ENCODE measurements around the gene ERICH4. TPM values are rescaled to one million over a fixed set of nuclear protein-coding genes. Genes with fewer than 3 reads are reported as not detected.

The ERICH4 gene
- total and polyA plus RNA-seq, 2 of the 4 experiments (the other 2 are of a cell fraction) = not detected

DNA sequence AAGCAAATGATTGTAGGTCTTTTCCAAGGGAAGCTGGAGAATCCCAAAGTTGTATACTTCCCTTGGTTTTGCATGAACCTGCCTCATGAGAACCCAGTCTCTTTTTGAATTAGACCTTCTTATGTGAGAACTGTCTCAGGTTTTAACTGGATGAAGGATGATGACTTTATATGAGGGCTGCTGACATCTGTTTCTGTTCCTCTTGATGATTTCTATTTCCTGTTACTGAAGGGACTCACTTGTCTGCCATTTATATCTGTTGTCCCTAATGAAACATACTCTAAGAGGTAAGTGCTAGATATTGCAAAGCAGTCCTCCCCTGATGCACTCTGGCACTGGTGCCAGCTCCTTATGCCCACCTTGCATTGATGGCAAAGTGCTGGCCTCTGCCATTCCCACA, 33.6 kb downstream of the ERICH4 start:
- dilution Hi-C loops (cut with HindIII; ENCODE audit: low sequenced_read_pairs, unreplicated experiment) (no loop called here), intact Hi-C loops (cut with micrococcal nuclease) (no loop called here), in situ Hi-C loops (cut with MboI; ENCODE audit: low sequenced_read_pairs) (no loop called here)
- ATAC-seq (ENCODE audit: low read depth) (no peak), DNase-seq (no peak)
- H2BK20ac ChIP-seq (ENCODE audit: low read depth, low read length) = no peak overlapping the region
- no peaks in the 10 kb centered on the region for H4K20me1 ChIP-seq (ENCODE audit: insufficient read depth, low read length)
- peaks cover 4% of the 10 kb centered on the region for H3K27me3 ChIP-seq (ENCODE audit: control insufficient read depth, insufficient read depth, low read length)
- H3K56ac ChIP-seq (ENCODE audit: extremely low read depth, insufficient read depth, low read length) = no peak overlapping the region
- TF ChIP-seq POLR2A (IDR thresholded peaks at IDR 0.05; ENCODE audit: low read depth, low read length) (no peak), FOS (IDR thresholded peaks at IDR 0.05; ENCODE audit: low read depth, low read length) (no peak), MXI1 (IDR thresholded peaks at IDR 0.05; ENCODE audit: borderline replicate concordance, low read depth, low read length) (no peak), NFE2L2 (IDR thresholded peaks at IDR 0.05; ENCODE audit: low read depth, low read length) (no peak), RAD21 (IDR thresholded peaks at IDR 0.05; ENCODE audit: low read length) (no peak), RCOR1 (IDR thresholded peaks at IDR 0.05; ENCODE audit: insufficient replicate concordance, low read length) (no peak), RFX5 (IDR thresholded peaks at IDR 0.05; ENCODE audit: low read depth, low read length) (no peak), MAFK (IDR thresholded peaks at IDR 0.05; ENCODE audit: low read depth, low read length) (no peak)
- TF ChIP-seq, protein P1, sequence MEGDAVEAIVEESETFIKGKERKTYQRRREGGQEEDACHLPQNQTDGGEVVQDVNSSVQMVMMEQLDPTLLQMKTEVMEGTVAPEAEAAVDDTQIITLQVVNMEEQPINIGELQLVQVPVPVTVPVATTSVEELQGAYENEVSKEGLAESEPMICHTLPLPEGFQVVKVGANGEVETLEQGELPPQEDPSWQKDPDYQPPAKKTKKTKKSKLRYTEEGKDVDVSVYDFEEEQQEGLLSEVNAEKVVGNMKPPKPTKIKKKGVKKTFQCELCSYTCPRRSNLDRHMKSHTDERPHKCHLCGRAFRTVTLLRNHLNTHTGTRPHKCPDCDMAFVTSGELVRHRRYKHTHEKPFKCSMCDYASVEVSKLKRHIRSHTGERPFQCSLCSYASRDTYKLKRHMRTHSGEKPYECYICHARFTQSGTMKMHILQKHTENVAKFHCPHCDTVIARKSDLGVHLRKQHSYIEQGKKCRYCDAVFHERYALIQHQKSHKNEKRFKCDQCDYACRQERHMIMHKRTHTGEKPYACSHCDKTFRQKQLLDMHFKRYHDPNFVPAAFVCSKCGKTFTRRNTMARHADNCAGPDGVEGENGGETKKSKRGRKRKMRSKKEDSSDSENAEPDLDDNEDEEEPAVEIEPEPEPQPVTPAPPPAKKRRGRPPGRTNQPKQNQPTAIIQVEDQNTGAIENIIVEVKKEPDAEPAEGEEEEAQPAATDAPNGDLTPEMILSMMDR (conservative IDR thresholded peaks at IDR 0.05; ENCODE audit: low read depth, low read length) = no peak
- no peak overlapping the region for H3K9ac ChIP-seq (ENCODE audit: low read depth, low read length)
- ChIA-PET CTCF (no interaction called here), POLR2A (ENCODE audit: unreplicated experiment) (no interaction called here)
- no peak overlapping the region for H2BK120ac ChIP-seq (ENCODE audit: low read depth, low read length)
- no peaks in the 10 kb centered on the region for H3K79me1 ChIP-seq (ENCODE audit: low read depth in 1 of 2, low read length in 2 of 2)
- no peak overlapping the region for H3K27ac ChIP-seq (ENCODE audit: insufficient read depth, low read length)
- no peak overlapping the region for H4K8ac ChIP-seq (ENCODE audit: low read depth in 2 of 2, low read length in 2 of 2)
- H2AK9ac ChIP-seq (replicated peaks; ENCODE audit: low read depth, low read length, poor library complexity) = no peak overlapping the region
- no peak overlapping the region for H2AK5ac ChIP-seq (ENCODE audit: low read depth, low read length)
- no peak overlapping the region for H4K91ac ChIP-seq (ENCODE audit: insufficient read depth, low read depth, low read length)
- no peaks in the 10 kb centered on the region for H3K9me3 ChIP-seq (ENCODE audit: control insufficient read depth, insufficient read depth, low read length)
- H3K23ac ChIP-seq (ENCODE audit: low read depth, low read length) = no peak overlapping the region
- H3K4me2 ChIP-seq (ENCODE audit: low read depth, low read length) = no peak overlapping the region
- no peaks in the 10 kb centered on the region for H3K36me3 ChIP-seq (ENCODE audit: control insufficient read depth, insufficient read depth, low read length)
- no peak overlapping the region for H2AFZ ChIP-seq (replicated peaks; ENCODE audit: low read length, poor library complexity)
- no peak overlapping the region for H3K4ac ChIP-seq (ENCODE audit: low read depth, low read length)
- H2BK15ac ChIP-seq (ENCODE audit: low read depth, low read length) = no peak overlapping the region
- H3K18ac ChIP-seq (ENCODE audit: low read depth, low read length) = no peak overlapping the region
- H3K4me3 ChIP-seq (ENCODE audit: insufficient read depth, low read depth, low read length) = no peak overlapping the region
- BruUV-seq (replicated peaks) = no TSS peak
- no peak overlapping the region for H3K14ac ChIP-seq (replicated peaks; ENCODE audit: low read depth, low read length)
- H4K5ac ChIP-seq (ENCODE audit: low read depth, low read length) = no peak overlapping the region
- no peak overlapping the region for H2BK5ac ChIP-seq (ENCODE audit: low read depth, low read length, poor library complexity, severe bottlenecking)
- no peaks in the 10 kb centered on the region for H3K4me1 ChIP-seq (ENCODE audit: control insufficient read depth, insufficient read depth, low read length)
- H3K9me1 ChIP-seq (ENCODE audit: insufficient read depth, low read length) = no peaks in the 10 kb centered on the region
